HG02763 (cell line): ENCODE data around the gene SLC22A31.

Experiments
- ATAC-seq: cut with Tn5 transposase; IDR thresholded peaks from one replicate; pipeline ENCODE4 v1.9.1; 2021; ENCODE audit warnings: mild to moderate bottlenecking, moderate library complexity; ENCODE audit not compliant: unreplicated experiment

The SLC22A31 gene

DNA sequence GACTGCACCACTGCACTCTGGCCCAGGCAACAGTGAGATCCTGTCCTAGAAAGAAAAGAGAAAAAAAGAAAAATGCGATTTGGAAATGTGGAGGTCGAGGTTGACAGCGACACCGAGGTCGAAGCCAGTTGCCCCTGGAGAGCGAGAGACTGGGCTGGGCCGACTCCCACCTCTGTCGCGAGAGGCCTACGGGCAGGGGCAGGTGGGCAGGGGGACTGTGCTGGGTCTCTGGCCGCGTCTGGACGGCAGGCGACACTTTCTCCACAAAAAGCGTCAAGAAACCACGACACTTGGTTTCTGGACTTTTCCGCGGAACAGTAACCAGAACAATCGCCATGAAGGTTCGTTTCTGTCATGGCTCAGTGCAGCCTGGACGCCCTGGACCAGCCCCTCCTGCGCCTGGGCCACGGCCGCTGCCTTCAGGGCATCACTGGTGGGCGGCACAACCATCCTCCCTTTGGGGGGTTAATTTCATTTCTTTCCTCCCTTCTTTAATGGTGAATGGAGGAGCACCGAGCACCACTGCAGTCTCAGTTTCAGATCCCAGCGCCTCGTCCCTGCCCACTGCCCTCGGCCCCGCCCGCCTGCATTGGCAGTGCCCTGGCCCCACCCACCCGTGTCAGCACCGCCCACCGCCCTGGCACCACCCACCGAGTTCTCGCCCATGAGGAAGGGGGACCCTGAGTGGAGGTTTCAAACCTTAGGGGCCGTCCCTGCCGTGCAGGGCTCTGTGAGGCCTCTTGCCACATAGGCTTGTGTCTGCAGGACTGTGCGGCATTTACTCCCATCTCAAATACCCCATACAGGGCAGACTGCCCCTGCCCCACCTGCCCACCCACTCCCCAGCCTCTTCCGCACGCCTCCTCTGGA lies 47.3 kb downstream of the SLC22A31 start:
- no peak for ATAC-seq

DNA sequence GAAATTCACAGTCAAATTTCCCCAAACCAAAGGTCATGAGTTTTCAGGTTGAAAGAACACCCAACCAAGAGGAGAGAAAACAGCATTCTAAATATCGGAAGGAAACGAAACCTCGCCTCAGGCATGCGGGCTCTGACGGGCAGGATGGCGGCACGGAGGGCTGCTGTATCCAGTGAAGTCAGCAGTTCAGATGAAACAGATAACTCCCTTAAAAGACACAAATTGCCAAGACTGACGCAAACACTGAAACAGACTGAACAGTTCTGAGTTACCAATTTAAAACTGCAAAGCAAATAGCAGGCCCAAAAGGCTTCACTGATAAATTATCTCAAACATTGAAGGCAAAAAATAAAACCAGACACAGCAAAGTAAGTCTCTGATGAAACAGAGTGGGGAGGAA lies 49.4 kb downstream of the SLC22A31 start:
- no peak for ATAC-seq

DNA sequence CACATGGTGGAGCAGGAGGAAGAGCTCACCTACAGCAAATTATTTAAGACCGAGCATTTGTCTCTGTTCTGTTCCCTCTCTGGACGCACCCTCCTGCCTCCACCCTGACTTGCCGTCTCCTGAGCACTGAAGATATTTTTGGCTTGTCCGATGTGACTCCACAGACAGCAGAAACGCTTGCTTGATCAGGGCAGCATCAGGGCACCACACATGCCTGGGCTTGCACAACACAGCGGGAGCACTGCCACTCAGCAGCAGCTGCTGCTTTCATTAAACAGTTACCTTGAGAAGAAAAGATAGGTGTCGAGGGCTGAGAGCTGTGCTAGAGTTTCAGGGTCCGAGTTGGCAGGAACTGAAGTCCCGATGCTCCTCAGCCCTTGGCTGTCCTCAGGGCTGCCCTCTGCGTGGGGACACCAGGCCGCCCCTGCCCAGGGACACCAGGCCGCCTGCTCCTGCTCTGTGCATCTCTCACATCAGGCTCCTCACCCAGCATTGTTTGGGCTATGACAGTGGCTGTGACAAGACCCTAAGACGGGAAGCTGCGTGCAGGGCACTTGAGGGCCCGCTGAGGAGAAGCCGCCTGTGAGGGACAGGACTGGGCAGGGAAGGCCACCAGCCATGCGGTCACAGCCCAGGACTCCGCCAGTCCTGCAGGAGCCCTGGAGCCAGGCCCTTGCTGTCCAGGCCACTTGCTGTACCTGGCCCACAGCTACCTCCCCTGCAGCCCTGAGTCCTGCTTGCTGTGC lies 50.1 kb downstream of the SLC22A31 start:
- ATAC-seq = no peak

DNA sequence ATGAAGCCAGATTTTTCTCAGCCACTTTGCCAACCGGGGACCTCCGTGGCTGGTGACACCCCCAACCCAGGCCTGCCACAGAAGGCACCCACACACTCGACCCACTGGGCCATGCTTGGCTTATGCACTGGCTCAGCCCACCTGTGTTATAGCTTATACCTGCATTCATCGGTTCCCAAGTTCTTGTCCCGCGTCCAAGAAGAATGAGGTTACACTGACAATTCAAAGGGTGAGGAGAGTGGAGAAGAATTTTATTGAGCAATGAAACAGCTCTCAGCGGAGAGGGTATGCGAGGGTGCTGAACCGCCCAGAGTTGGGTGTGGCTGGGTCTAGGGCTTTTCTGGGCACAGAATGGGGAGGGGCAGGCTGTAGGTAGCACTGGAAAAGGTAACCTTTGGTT lies 51.0 kb downstream of the SLC22A31 start:
- ATAC-seq = no peak

- no peak for ATAC-seq
Measured at GRCh38 chr16:89147085-89147817, 53.1 kb downstream of the SLC22A31 start.

DNA sequence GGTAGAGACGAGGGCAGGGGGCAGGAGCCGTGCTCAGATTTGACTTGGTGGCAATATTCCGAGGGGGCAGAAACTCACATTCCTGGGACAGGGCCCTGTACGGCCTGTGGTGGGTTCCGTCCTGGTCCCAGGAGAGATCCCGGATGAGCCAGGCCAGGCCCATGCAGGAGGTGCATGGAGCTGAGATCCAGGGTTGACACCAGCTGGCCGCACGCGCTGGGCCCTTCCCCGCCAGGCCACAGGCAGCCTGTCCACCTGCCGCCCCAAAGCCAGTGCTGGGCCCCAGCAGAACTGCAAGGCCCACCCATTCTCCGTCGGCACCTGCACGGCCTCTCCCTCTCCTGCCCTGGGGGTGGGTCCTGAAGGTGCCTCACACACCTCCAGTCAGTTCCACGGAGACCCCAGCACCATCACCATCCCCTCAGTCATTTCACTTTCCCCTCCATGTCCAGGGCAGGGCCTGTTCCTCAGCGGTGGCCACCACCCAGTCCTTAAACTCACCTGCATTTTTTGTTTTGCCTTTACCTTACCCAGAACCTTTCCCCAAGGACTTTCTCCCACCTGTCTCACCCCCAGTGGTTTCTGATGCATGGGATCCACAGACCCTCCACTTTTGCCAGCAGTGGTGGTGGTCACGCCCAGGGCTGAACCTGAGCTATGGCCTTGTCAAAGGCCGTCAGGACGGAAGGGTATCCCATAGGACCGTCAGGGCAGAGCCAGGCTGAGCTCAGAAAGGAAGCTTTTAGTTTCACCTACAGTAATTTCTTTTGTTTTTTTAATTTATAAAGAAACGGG lies 53.9 kb downstream of the SLC22A31 start:
- no peak for ATAC-seq
